ENCODE data around the gene DEGS2.

The DEGS2 gene

DNA sequence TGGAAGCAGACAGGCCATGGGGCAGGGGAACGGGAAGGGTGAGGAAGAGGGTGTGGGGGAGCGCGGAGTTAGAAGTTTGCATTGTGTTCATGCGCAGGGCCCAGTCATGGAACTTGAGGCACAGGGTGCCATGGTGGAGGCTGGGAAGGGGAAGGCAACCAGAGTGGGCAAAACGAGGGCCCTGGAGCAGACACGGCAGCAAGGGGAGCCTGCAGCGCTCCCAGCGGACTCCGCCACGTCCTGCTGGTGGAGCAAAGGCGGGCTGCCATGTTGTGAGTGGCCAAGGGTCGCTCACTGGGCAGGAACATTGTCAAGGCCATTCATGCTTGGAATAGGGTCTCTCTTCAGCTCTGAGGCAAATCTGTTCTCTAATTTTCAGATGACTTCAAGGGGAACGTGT lies 20.5 kb downstream of the DEGS2 start:
- Histone ChIP-seq H3K36me3 (ENCODE audit: insufficient read depth, low read length) (peaks cover 6% of the 10 kb centered on the region; the same call in 1 of the 2 replicates), H3K4me1 (ENCODE audit: insufficient read depth, low read length) (0 out of 2 replicates have a peak, but pooled peaks cover 2% of the 10 kb centered on the region), H3K27me3 (ENCODE audit: insufficient read depth, low read length) (no peaks in the 10 kb centered on the region), H3K9me3 (ENCODE audit: insufficient read depth, low read depth, low read length) (no peaks in the 10 kb centered on the region), H3K4me3 (ENCODE audit: low read length) (no peak overlapping the region), H3K9ac (ENCODE audit: low read depth, low read length) (no peak overlapping the region), H3K27ac (ENCODE audit: low read depth, low read length) (no peak overlapping the region)
- WGBS, result 93% methylated on average over 13 of the region's 13 CpGs

DNA sequence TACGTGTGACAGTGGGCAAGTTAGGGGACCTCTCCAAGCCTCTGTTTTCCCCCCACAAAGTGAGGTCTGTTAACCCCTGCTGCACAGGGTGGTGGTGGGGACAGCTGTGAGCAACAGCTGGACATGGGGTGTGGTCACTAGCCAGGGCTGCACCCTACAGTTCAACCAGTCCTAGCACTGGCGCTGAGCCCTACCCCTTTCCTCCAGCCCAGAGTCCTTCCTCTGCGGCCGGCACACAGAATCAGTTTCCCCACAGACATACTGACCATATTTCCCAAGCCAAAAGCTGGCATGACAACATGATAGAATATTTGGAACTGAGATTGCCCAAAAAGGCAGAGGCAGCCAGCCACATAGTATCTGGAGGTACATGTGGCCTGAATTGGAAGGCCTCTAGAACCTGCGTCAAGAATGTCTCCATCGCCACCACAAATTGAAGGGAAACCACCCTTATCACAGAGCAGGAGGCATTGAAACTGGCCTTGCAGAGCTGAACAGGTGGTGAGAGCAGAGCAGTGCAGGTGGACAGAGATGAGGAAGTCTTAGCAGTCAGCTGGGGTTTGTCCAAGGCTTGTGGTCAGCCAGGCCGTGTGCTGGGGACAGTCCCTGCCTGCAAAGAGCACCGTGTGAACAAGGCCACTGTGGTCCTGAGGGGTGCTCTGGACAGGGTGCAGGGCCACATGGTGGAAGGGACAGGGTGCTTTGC lies 21.2 kb downstream of the DEGS2 start:
- WGBS, result 94% methylated on average over 8 of the region's 8 CpGs
- Histone ChIP-seq H3K4me3 (ENCODE audit: low read length) (no peak overlapping the region), H3K9me3 (ENCODE audit: insufficient read depth, low read depth, low read length) (no peaks in the 10 kb centered on the region), H3K4me1 (ENCODE audit: insufficient read depth, low read length) (0 out of 2 replicates have a peak, but pooled peaks cover 2% of the 10 kb centered on the region), H3K27ac (ENCODE audit: low read depth, low read length) (no peak overlapping the region), H3K36me3 (ENCODE audit: insufficient read depth, low read length) (peaks cover 7% of the 10 kb centered on the region; the same call in 1 of the 2 replicates), H3K9ac (ENCODE audit: low read depth, low read length) (no peak overlapping the region), H3K27me3 (ENCODE audit: insufficient read depth, low read length) (no peaks in the 10 kb centered on the region)

DNA sequence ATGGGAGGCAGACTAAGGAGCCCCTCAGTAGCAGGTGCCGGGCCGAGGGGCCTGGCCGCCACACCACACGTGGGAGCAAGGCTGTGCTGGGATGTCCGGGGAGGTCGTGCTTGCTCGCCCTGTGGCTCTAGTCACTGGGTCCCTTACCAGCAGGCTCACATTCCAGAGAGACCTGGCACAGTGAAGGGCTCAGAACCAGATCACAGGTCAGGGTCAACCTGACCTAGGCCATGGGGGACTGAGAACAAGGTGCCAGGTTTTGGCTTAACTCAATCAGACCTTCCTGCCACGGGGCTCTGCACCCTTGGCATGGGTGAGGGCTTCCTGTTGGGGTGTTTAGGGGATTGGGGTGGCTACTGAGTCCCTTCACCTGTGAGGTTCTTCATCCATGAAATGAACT lies 22.3 kb downstream of the DEGS2 start:
- H3K27me3 ChIP-seq (ENCODE audit: insufficient read depth, low read length), result no peaks in the 10 kb centered on the region
- no peak overlapping the region for H3K4me3 ChIP-seq (ENCODE audit: low read length)
- WGBS, result 93% methylated on average over 8 of the region's 8 CpGs
- H3K9me3 ChIP-seq (ENCODE audit: insufficient read depth, low read depth, low read length), result no peaks in the 10 kb centered on the region
- H3K27ac ChIP-seq (ENCODE audit: low read depth, low read length), result no peak overlapping the region
- 0 out of 2 replicates have a peak, but pooled peaks cover 2% of the 10 kb centered on the region for H3K4me1 ChIP-seq (ENCODE audit: insufficient read depth, low read length)
- no peak overlapping the region for H3K9ac ChIP-seq (ENCODE audit: low read depth, low read length)
- H3K36me3 ChIP-seq (ENCODE audit: insufficient read depth, low read length), result peaks cover 7% of the 10 kb centered on the region; the same call in 1 of the 2 replicates

DNA sequence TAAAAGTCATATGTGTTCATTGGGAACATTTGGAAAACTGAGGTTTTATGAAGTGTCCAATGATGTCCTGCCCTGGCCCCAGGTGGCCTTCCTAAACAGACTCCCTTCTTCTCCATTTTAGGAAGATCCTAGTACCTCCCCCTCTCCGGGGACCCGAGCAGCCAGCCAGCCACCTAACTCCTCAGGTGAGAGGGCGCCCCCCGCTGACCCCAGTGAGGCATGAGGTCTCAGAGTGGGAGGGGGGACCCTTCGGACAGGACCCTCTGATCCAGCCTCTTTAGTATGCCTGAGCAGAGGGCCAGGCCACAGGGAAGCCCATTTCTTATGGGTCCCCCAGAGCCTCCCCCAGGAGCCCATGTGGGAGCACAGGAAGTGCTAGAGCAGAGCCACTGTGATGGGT lies 23.7 kb downstream of the DEGS2 start:
- Histone ChIP-seq H3K27me3 (ENCODE audit: insufficient read depth, low read length) (no peaks in the 10 kb centered on the region), H3K4me3 (ENCODE audit: low read length) (no peak overlapping the region), H3K27ac (ENCODE audit: low read depth, low read length) (no peak overlapping the region), H3K9ac (ENCODE audit: low read depth, low read length) (no peak overlapping the region), H3K4me1 (ENCODE audit: insufficient read depth, low read length) (peaks cover 10% of the 10 kb centered on the region; the same call in 1 of the 2 replicates), H3K9me3 (ENCODE audit: insufficient read depth, low read depth, low read length) (no peaks in the 10 kb centered on the region), H3K36me3 (ENCODE audit: insufficient read depth, low read length) (peaks cover 7% of the 10 kb centered on the region; the same call in 1 of the 2 replicates)
- WGBS, result 81% methylated on average over 5 of the region's 5 CpGs

DNA sequence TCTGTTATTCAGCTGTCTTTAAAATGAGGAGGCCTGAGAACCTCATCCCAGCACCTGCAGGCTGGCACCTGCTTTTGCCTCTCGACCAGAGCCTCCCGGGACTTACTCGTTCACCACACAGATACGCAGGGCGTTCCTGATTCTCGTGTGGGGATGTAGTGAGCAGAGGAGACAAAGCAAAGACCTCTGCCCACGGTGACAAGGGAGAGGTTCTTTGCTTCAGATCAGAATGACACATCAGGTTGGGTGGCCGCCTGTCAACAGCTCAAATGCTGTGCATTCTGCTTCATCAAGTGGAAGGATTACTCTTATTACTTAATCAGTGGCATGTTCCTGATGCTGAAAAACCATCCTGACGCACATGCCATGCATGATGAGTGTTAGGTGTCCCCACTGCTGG lies 24.4 kb downstream of the DEGS2 start:
- Histone ChIP-seq H3K36me3 (ENCODE audit: insufficient read depth, low read length) (peaks cover 7% of the 10 kb centered on the region; the same call in 1 of the 2 replicates), H3K4me3 (ENCODE audit: low read length) (no peak overlapping the region), H3K4me1 (ENCODE audit: insufficient read depth, low read length) (peaks cover 8% of the 10 kb centered on the region; the same call in 1 of the 2 replicates), H3K9ac (ENCODE audit: low read depth, low read length) (no peak overlapping the region), H3K9me3 (ENCODE audit: insufficient read depth, low read depth, low read length) (no peaks in the 10 kb centered on the region), H3K27me3 (ENCODE audit: insufficient read depth, low read length) (no peaks in the 10 kb centered on the region), H3K27ac (ENCODE audit: low read depth, low read length) (no peak overlapping the region)
- 92% methylated on average over 9 of the region's 9 CpGs for WGBS

DNA sequence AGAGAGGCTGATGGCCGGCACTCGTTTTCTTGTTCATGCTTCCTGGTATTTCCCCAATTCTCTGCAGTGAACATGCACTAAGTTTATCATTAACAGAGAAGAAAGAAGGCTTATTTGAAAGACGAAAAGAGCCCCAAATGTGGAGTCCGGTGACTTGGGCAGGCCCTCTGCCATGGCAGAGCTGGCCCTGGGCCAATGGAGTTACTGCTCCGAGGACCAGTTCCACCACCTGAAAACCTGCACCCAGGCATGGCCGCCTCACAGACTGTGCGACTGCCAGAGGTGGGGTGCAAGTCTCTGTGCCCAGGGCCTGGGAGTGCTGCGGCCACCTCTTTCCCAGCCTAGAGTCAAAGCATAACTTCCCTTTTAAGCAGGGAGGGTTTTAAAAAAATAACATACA lies 24.9 kb downstream of the DEGS2 start:
- Histone ChIP-seq H3K4me1 (ENCODE audit: insufficient read depth, low read length) (peaks cover 8% of the 10 kb centered on the region; the same call in 1 of the 2 replicates), H3K36me3 (ENCODE audit: insufficient read depth, low read length) (peaks cover 7% of the 10 kb centered on the region; the same call in 1 of the 2 replicates)

DNA sequence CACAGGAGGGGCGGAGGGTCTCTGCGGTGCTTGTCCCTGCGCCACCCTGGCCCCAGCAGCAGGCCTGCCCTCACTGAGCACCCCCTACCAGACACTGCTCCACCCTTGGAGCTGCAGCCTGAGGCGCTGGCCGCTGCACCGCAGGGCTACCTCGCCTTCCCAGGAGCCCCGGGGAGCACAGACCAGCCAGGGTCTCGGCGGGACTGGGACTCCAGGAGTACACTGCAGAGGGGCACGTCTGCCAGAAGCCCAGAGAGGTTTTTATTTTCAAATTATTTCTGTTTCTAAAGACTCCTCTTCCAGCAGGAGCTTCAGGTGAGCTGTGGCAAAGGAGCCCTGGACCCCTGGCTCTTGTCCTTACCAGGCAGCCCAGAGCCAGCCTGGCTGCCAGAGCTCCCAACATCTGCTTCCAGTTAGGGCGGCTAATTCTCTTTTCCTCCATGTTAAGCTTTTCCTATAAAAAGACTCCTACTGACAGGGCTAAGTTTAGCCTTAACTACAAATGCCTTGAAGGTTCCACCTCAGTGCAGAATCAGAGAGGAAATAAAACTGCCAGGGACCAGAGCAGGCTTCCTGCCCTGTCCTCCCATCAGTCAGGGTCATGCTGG lies 26.4 kb downstream of the DEGS2 start:
- H3K27ac ChIP-seq (ENCODE audit: low read depth, low read length), result no peak overlapping the region
- WGBS, result 92% methylated on average over 12 of the region's 12 CpGs

More for the DNA sequence above, 24.9 kb downstream of the DEGS2 start:
- 98% methylated on average over 8 of the region's 8 CpGs for WGBS
- Histone ChIP-seq H3K9me3 (ENCODE audit: insufficient read depth, low read depth, low read length) (no peaks in the 10 kb centered on the region), H3K9ac (ENCODE audit: low read depth, low read length) (no peak overlapping the region), H3K27ac (ENCODE audit: low read depth, low read length) (no peak overlapping the region), H3K4me3 (ENCODE audit: low read length) (no peak overlapping the region), H3K27me3 (ENCODE audit: insufficient read depth, low read length) (no peaks in the 10 kb centered on the region)

DNA sequence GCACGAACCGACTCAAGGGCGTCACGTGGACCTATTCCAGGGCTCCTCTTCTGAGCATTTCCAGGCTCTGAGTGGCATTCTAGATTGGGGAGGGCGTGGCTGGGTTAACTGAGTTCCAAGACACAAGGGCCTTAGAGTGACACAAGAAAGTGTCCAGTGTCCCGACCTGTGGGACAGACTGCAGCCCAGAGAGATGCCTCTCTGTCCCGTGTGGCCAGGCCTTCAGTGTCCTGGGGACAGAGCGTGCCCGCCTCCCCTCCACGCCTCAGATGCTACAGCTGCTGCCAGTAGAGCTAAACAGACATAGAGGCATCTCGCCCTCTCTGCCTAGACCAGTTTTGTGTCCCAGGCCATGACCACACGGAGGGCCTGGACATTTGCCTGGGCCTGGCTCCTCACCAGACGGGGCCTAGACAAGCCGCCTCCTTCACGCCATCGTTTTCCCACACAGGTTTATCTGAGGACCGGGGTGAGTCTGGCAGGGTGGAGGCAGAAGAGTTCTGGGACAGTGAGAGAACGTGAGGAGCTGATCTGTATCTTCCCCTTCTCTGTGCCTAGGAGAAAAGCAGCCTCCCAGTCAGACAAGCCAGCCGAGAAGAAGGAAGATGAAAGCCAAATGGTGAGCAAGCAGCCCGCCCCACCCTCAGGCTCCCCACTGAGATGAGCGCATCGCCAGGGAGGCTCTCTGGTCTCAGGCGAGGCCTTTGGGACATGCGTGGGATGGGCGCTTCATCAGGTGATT lies 27.1 kb downstream of the DEGS2 start:
- H3K27ac ChIP-seq (ENCODE audit: low read depth, low read length), result no peak overlapping the region
- no peak overlapping the region for H3K4me3 ChIP-seq (ENCODE audit: low read length)
- WGBS, result 89% methylated on average over 25 of the region's 25 CpGs
- H3K4me1 ChIP-seq (ENCODE audit: insufficient read depth, low read length), result peaks cover 8% of the 10 kb centered on the region; the same call in 1 of the 2 replicates
- peaks cover 7% of the 10 kb centered on the region; the same call in 1 of the 2 replicates for H3K36me3 ChIP-seq (ENCODE audit: insufficient read depth, low read length)
- no peak overlapping the region for H3K9ac ChIP-seq (ENCODE audit: low read depth, low read length)
- H3K9me3 ChIP-seq (ENCODE audit: insufficient read depth, low read depth, low read length), result no peaks in the 10 kb centered on the region
- H3K27me3 ChIP-seq (ENCODE audit: insufficient read depth, low read length), result no peaks in the 10 kb centered on the region

More for the DNA sequence above, 26.4 kb downstream of the DEGS2 start:
- no peaks in the 10 kb centered on the region for H3K27me3 ChIP-seq (ENCODE audit: insufficient read depth, low read length)
- H3K4me3 ChIP-seq (ENCODE audit: low read length), result no peak overlapping the region
- H3K9ac ChIP-seq (ENCODE audit: low read depth, low read length), result no peak overlapping the region; the same call in 1 of the 2 replicates
- no peaks in the 10 kb centered on the region for H3K9me3 ChIP-seq (ENCODE audit: insufficient read depth, low read depth, low read length)
- peaks cover 8% of the 10 kb centered on the region; the same call in 1 of the 2 replicates for H3K4me1 ChIP-seq (ENCODE audit: insufficient read depth, low read length)
- H3K36me3 ChIP-seq (ENCODE audit: insufficient read depth, low read length), result peaks cover 7% of the 10 kb centered on the region; the same call in 1 of the 2 replicates

DNA sequence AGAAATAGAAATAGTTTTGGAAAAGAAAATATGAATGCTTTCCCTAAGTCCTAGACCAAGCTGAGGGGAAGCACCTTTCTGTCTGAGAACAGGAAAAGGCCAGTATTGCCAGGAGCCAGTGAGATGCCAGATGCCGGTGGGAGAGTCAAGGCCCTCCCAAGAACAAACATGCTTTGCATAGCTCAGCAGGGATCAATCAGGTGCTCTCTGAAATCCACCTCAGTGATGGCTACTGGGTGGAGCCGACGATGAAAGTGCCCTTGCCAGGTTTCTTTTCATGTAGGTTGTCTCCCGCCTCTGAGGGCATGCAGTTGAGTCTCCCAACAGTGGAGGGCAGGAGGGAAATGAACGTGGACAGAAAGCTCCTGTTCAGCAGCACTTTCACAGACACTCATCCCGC lies 28.3 kb downstream of the DEGS2 start:
- H3K9ac ChIP-seq (ENCODE audit: low read depth, low read length), result no peak overlapping the region
- peaks cover 7% of the 10 kb centered on the region; the same call in 1 of the 2 replicates for H3K36me3 ChIP-seq (ENCODE audit: insufficient read depth, low read length)
- H3K4me1 ChIP-seq (ENCODE audit: insufficient read depth, low read length), result peaks cover 8% of the 10 kb centered on the region; the same call in 1 of the 2 replicates
- H3K27me3 ChIP-seq (ENCODE audit: insufficient read depth, low read length), result no peaks in the 10 kb centered on the region
- H3K4me3 ChIP-seq (ENCODE audit: low read length), result no peak overlapping the region
- no peaks in the 10 kb centered on the region for H3K9me3 ChIP-seq (ENCODE audit: insufficient read depth, low read depth, low read length)
- H3K27ac ChIP-seq (ENCODE audit: low read depth, low read length), result no peak overlapping the region
- 67% methylated on average over 6 of the region's 6 CpGs for WGBS

DNA sequence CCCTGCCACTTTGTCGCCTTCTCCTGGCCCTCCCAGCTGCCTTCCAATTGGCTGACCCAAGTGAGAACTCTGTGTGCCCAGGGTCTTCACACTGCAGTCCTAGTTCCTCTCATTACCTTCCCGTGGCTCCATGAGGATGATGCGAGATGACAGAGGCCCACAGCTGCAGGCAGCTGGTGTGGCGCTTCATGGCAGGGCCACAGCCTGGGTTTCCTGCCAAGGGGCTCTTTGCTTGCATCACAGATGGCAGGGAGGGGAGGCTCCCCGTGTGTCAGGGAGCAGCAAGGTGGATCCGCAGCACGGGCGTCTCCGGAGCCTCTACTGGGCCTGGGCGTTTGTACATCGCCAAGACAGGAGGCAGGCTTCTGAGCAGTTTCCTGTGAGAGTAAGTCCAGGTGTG lies 28.9 kb downstream of the DEGS2 start:
- Histone ChIP-seq H3K4me3 (ENCODE audit: low read length) (no peak overlapping the region), H3K9me3 (ENCODE audit: insufficient read depth, low read depth, low read length) (no peaks in the 10 kb centered on the region), H3K27me3 (ENCODE audit: insufficient read depth, low read length) (no peaks in the 10 kb centered on the region), H3K36me3 (ENCODE audit: insufficient read depth, low read length) (peaks cover 7% of the 10 kb centered on the region; the same call in 1 of the 2 replicates), H3K9ac (ENCODE audit: low read depth, low read length) (no peak overlapping the region), H3K4me1 (ENCODE audit: insufficient read depth, low read length) (peaks cover 8% of the 10 kb centered on the region; the same call in 1 of the 2 replicates), H3K27ac (ENCODE audit: low read depth, low read length) (no peak overlapping the region)
- 88% methylated on average over 11 of the region's 11 CpGs for WGBS
